Activated T-helper 9 cell treated with anti-CD3 and anti-CD28 coated beads, Interleukin-2, amount 50 U/mL, for 16 hours (primary cell): ENCODE results near the gene IRX3.
"Not testable (repeated sequence)": the region's sequence is repeated elsewhere in the genome, so short reads cannot be mapped to it uniquely, and the experiment has no call there.

Experiments
- DNase-seq: peaks from one replicate; pipeline ENCODE4 v3.0.0-alpha.2; 2020; ENCODE audit warnings: low read depth

The IRX3 gene

GRCh38 chr16:54275956-54276355 lies 10.6 kb downstream of the IRX3 start:
- DNase-seq: no peak

GRCh38 chr16:54273566-54273965 lies 13.0 kb downstream of the IRX3 start:
- DNase-seq: no peak

- no peak for DNase-seq
These were observed 15.9 kb downstream of the IRX3 start for GRCh38 chr16:54270711-54271110.

- no peak for DNase-seq
These were observed 17.1 kb downstream of the IRX3 start for GRCh38 chr16:54269461-54269860.

GRCh38 chr16:54268766-54269165 lies 17.8 kb downstream of the IRX3 start:
- DNase-seq: no peak

- no peak for DNase-seq
These were observed 18.2 kb downstream of the IRX3 start for GRCh38 chr16:54268340-54268739.

- no peak for DNase-seq
These were observed 20.1 kb downstream of the IRX3 start for GRCh38 chr16:54266363-54266955.

GRCh38 chr16:54265575-54266107 lies 20.9 kb downstream of the IRX3 start:
- DNase-seq: no peak

- DNase-seq: no peak
These were observed 33.5 kb downstream of the IRX3 start for GRCh38 chr16:54253118-54253517.

GRCh38 chr16:54248863-54249710 lies 37.5 kb downstream of the IRX3 start:
- DNase-seq: no peak

GRCh38 chr16:54247705-54248104 lies 38.9 kb downstream of the IRX3 start:
- not testable (repeated sequence) for DNase-seq

GRCh38 chr16:54246454-54246821 lies 40.1 kb downstream of the IRX3 start:
- no peak for DNase-seq

GRCh38 chr16:54245788-54246453 lies 40.7 kb downstream of the IRX3 start:
- no peak for DNase-seq

GRCh38 chr16:54244061-54244886 lies 42.3 kb downstream of the IRX3 start:
- no peak for DNase-seq

- no peak for DNase-seq
These were observed 43.4 kb downstream of the IRX3 start for GRCh38 chr16:54243202-54243601.

- no peak for DNase-seq
These were observed 44.4 kb downstream of the IRX3 start for GRCh38 chr16:54242199-54242598.

- DNase-seq: no peak
These were observed 45.1 kb downstream of the IRX3 start for GRCh38 chr16:54241525-54241924.

GRCh38 chr16:54240271-54241129 lies 46.1 kb downstream of the IRX3 start:
- DNase-seq: no peak

- DNase-seq: no peak
These were observed 47.1 kb downstream of the IRX3 start for GRCh38 chr16:54239456-54239855.

GRCh38 chr16:54236773-54237172 lies 49.8 kb downstream of the IRX3 start:
- DNase-seq: no peak

GRCh38 chr16:54233615-54234014 lies 53.0 kb downstream of the IRX3 start:
- DNase-seq: no peak
